H1 (cell line): ENCODE results near the gene FXYD5. TPM values are rescaled to one million over a fixed set of nuclear protein-coding genes. Genes with fewer than 3 reads are reported as not detected.

Experiments
- CTCF ChIA-PET: fragments of 300-600 bp; sonication (Branson Sonifier 250); formaldehyde crosslinking; loops from one replicate; lab custom pipeline; 2021; ENCODE audit not compliant: partially characterized antibody; lab: Charles Lee
- POLR2A ChIA-PET: fragments of 300-600 bp; sonication (Branson Sonifier 250); formaldehyde crosslinking; loops from one replicate; lab custom pipeline; 2021; ENCODE audit warnings: inconsistent platforms; ENCODE audit not compliant: partially characterized antibody; lab: Charles Lee
- DNase-seq, 2 experiments: peaks; one replicate each; pipeline versions ENCODE4 v3.0.0 to v3.0.0-alpha.2; 2010 to 2022; ENCODE audit warnings: low spot score in 2 of 2, low read depth in 1 of 2, mixed read lengths in 1 of 2
- FAIRE-seq: peaks from 2 replicates; lab custom pipeline; 2011; peaks lifted over from hg19 to GRCh38; lab: Jason Lieb, UNC
- H2AFZ ChIP-seq: 2 replicates; pipeline ENCODE4 v1.8.1; 2012; ENCODE audit warnings: low read length, inconsistent platforms
- H2AK5ac ChIP-seq: 2 replicates; pipeline ENCODE4 v1.6.1; 2013; ENCODE audit warnings: low read depth, low read length
- H2BK120ac ChIP-seq: replicated peaks from 2 replicates; pipeline ENCODE3; 2013; ENCODE audit warnings: low read depth, low read length, inconsistent platforms
- H2BK12ac ChIP-seq: 2 replicates; pipeline ENCODE4 v1.6.1; 2013; ENCODE audit warnings: low read depth, low read length
- H2BK15ac ChIP-seq: 2 replicates; pipeline ENCODE4 v1.6.1; 2013; ENCODE audit warnings: low read length
- H2BK20ac ChIP-seq: 2 replicates; pipeline ENCODE4 v1.6.1; 2013; ENCODE audit warnings: low read length
- H2BK5ac ChIP-seq: 2 replicates; pipeline ENCODE4 v1.6.1; 2013; ENCODE audit warnings: low read depth, low read length
- H3K14ac ChIP-seq: 2 replicates; pipeline ENCODE4 v1.6.1; 2013; ENCODE audit warnings: inconsistent platforms; ENCODE audit not compliant: insufficient read length
- H3K18ac ChIP-seq: 2 replicates; pipeline ENCODE4 v1.6.1; 2013; ENCODE audit warnings: low read length; ENCODE audit errors: extremely low read depth
- H3K23ac ChIP-seq: 2 replicates; pipeline ENCODE4 v1.6.1; 2013; ENCODE audit warnings: inconsistent platforms; ENCODE audit not compliant: insufficient read length
- H3K23me2 ChIP-seq: 2 replicates; pipeline ENCODE4 v1.6.1; 2013; ENCODE audit warnings: low read depth, low read length
- H3K27ac ChIP-seq: 2 replicates; pipeline ENCODE4 v1.6.1; 2011; ENCODE audit warnings: low read depth, low read length, inconsistent platforms
- H3K27me3 ChIP-seq, 4 experiments: replicated peaks in 1 of 4; 1 replicate in 1 of 4; 2 replicates in 3 of 4; pipeline versions ENCODE4 v1.6.1 to v1.8.1; 2011 to 2013; ENCODE audit warnings: low read length in 3 of 4, mild to moderate bottlenecking in 3 of 4, inconsistent platforms in 2 of 4, mixed read lengths in 2 of 4, moderate library complexity in 1 of 4; ENCODE audit not compliant: control insufficient read depth in 3 of 4, insufficient read depth in 3 of 4; ENCODE audit errors: extremely low read depth in 1 of 4
- H3K36me3 ChIP-seq, 4 experiments: 2 replicates each; pipeline versions ENCODE4 v1.6.1 to v1.8.1; 2011 to 2013; ENCODE audit warnings: mild to moderate bottlenecking in 4 of 4, low read length in 3 of 4, moderate library complexity in 2 of 4, control low read depth in 1 of 4, inconsistent platforms in 1 of 4; ENCODE audit not compliant: insufficient read depth in 4 of 4, control insufficient read depth in 2 of 4
- H3K4ac ChIP-seq: replicated peaks from 2 replicates; pipeline ENCODE3; 2013; ENCODE audit warnings: low read length, low read depth, mixed read lengths, inconsistent platforms; ENCODE audit not compliant: insufficient read length
- H3K4me1 ChIP-seq, 4 experiments: replicated peaks in 1 of 4; 1 replicate in 1 of 4; 2 replicates in 3 of 4; pipeline versions ENCODE4 v1.6.1 to v1.8.1; 2011 to 2013; ENCODE audit warnings: low read length in 3 of 4, inconsistent platforms in 2 of 4, mixed read lengths in 1 of 4; ENCODE audit not compliant: insufficient read depth in 4 of 4, control insufficient read depth in 3 of 4
- H3K4me2 ChIP-seq, 2 experiments: 2 replicates each; pipeline versions ENCODE4 v1.6.1 to v1.8.1; 2011 to 2013; ENCODE audit warnings: low read depth in 2 of 2, low read length in 2 of 2, control low read depth in 1 of 2, inconsistent platforms in 1 of 2, mild to moderate bottlenecking in 1 of 2; ENCODE audit not compliant: insufficient read depth in 1 of 2
- H3K4me3 ChIP-seq, 4 experiments: fragments of 200-600, 300-600 bp in 1 of 4; sonication (generic), shearing (Covaris generic), sonication (Bioruptor Twin) in 1 of 4; 2 replicates each; pipeline versions ENCODE4 v1.5.1 to v1.8.1; 2011 to 2016; ENCODE audit warnings: low read length in 4 of 4, low read depth in 3 of 4, control low read depth in 2 of 4, inconsistent platforms in 2 of 4, mild to moderate bottlenecking in 2 of 4, mixed read lengths in 1 of 4, moderate library complexity in 1 of 4; ENCODE audit not compliant: insufficient read depth in 2 of 4; ENCODE audit errors: extremely low read depth in 1 of 4
- H3K56ac ChIP-seq: replicated peaks from 2 replicates; pipeline ENCODE3; 2013; ENCODE audit warnings: low read depth, mild to moderate bottlenecking, mixed read lengths, low read length, inconsistent platforms; ENCODE audit not compliant: insufficient read length
- H3K79me1 ChIP-seq: 2 replicates; pipeline ENCODE4 v1.6.1; 2013; ENCODE audit warnings: low read depth, low read length, control low read depth
- H3K79me2 ChIP-seq, 2 experiments: 2 replicates each; pipeline versions ENCODE4 v1.6.1 to v1.8.1; 2012 to 2013; ENCODE audit warnings: low read length in 2 of 2, mild to moderate bottlenecking in 2 of 2, inconsistent platforms in 1 of 2; ENCODE audit not compliant: insufficient read depth in 2 of 2, control insufficient read depth in 1 of 2
- H3K9ac ChIP-seq, 4 experiments: replicated peaks in 1 of 4; 1 replicate in 1 of 4; 2 replicates in 3 of 4; pipeline versions ENCODE4 v1.6.1 to v1.8.1; 2011 to 2013; ENCODE audit warnings: low read depth in 3 of 4, low read length in 3 of 4, control low read depth in 2 of 4, mild to moderate bottlenecking in 2 of 4, moderate library complexity in 2 of 4, inconsistent platforms in 1 of 4; ENCODE audit errors: extremely low read depth in 1 of 4
- H3K9me3 ChIP-seq, 2 experiments: 2 replicates each; pipeline versions ENCODE4 v1.6.1 to v1.8.1; 2012 to 2013; ENCODE audit warnings: mild to moderate bottlenecking in 2 of 2, moderate library complexity in 2 of 2, control low read depth in 1 of 2, inconsistent platforms in 1 of 2, low read depth in 1 of 2, low read length in 1 of 2, mixed read lengths in 1 of 2; ENCODE audit not compliant: insufficient read depth in 2 of 2
- H4K20me1 ChIP-seq, 2 experiments: replicated peaks in 1 of 2; 2 replicates each; pipeline versions ENCODE3 to v1.8.1; 2011 to 2013; ENCODE audit warnings: inconsistent platforms in 2 of 2, low read length in 2 of 2, mild to moderate bottlenecking in 1 of 2; ENCODE audit not compliant: insufficient read depth in 2 of 2, control insufficient read depth in 1 of 2
- H4K5ac ChIP-seq: 2 replicates; pipeline ENCODE4 v1.6.1; 2013; ENCODE audit warnings: low read length, low read depth, mixed read lengths, inconsistent platforms; ENCODE audit not compliant: insufficient read length
- H4K8ac ChIP-seq: 2 replicates; pipeline ENCODE4 v1.8.0; 2013; ENCODE audit warnings: mild to moderate bottlenecking, moderate library complexity, low read length, inconsistent platforms; ENCODE audit not compliant: insufficient read depth; ENCODE audit errors: extremely low read depth
- H4K91ac ChIP-seq: replicated peaks from 2 replicates; pipeline ENCODE3; 2013; ENCODE audit warnings: low read length, mixed read lengths, inconsistent platforms; ENCODE audit not compliant: insufficient read length
- CTCF ChIP-seq, 3 experiments: IDR thresholded peaks; 1 replicate in 2 of 3; 2 replicates in 1 of 3; pipeline versions ENCODE4 v1.5.1 to v1.6.1; 2011; ENCODE audit warnings: low read length in 3 of 3, mild to moderate bottlenecking in 3 of 3, inconsistent platforms in 2 of 3, low read depth in 1 of 3, moderate library complexity in 1 of 3; ENCODE audit not compliant: insufficient read depth in 1 of 3; ENCODE audit errors: control extremely low read depth in 1 of 3
- HDAC2 ChIP-seq, 2 experiments: fragments of 300-600 bp in 1 of 2; sonication (generic) in 1 of 2; IDR thresholded peaks; 2 replicates each; pipeline ENCODE4 v1.6.1; 2011 to 2012; ENCODE audit warnings: low read depth in 2 of 2, low read length in 2 of 2, mild to moderate bottlenecking in 2 of 2, moderate library complexity in 2 of 2, borderline replicate concordance in 1 of 2, inconsistent platforms in 1 of 2
- NRF1 ChIP-seq: IDR thresholded peaks from 2 replicates; pipeline ENCODE4 v1.6.1; 2011; ENCODE audit warnings: mild to moderate bottlenecking, low read depth, low read length, improper control_type of control experiment
- POLR2A ChIP-seq, 2 experiments: IDR thresholded peaks; 1 replicate in 1 of 2; 2 replicates in 1 of 2; pipeline ENCODE4 v1.6.1; 2011; ENCODE audit warnings: low read depth in 2 of 2, low read length in 2 of 2, mild to moderate bottlenecking in 2 of 2; ENCODE audit errors: control extremely low read depth in 1 of 2
- SAP30 ChIP-seq: fragments of 300-600 bp; sonication (generic); IDR thresholded peaks from 2 replicates; pipeline ENCODE4 v1.7.1; 2012; ENCODE audit warnings: low read length, moderate library complexity, mild to moderate bottlenecking, inconsistent platforms; ENCODE audit not compliant: insufficient read depth, insufficient replicate concordance
- SP4 ChIP-seq: IDR thresholded peaks from 2 replicates; pipeline ENCODE4 v1.6.1; 2012; ENCODE audit warnings: low read length, inconsistent platforms
- TAF1 ChIP-seq: IDR thresholded peaks from 2 replicates; pipeline ENCODE4 v1.6.1; 2011; ENCODE audit warnings: mild to moderate bottlenecking, low read depth, low read length
- TBP ChIP-seq: IDR thresholded peaks from 2 replicates; pipeline ENCODE4 v1.6.1; 2011; ENCODE audit warnings: low read depth, low read length, improper control_type of control experiment
- WGBS, 2 experiments: shearing (Covaris generic) in 1 of 2; methylation state at CpG; one replicate each; pipeline versions ENCODE4 v1.1.6 to v1.1.7; 2013 to 2015; ENCODE audit warnings: low lambda C conversion rate in 2 of 2, mixed read lengths in 2 of 2, inconsistent platforms in 1 of 2, low coverage in 1 of 2, missing lambda C conversion rate in 1 of 2; ENCODE audit not compliant: insufficient replicate concordance in 2 of 2, insufficient coverage in 1 of 2, insufficient read length in 1 of 2; ENCODE audit errors: extremely low coverage in 1 of 2, missing lambda C conversion rate in 1 of 2; 5-methylcytosine and 5-hydroxymethylcytosine counted together
- polyA plus RNA-seq, 7 experiments: library from polyadenylated mRNA; depleted of rRNA in 3 of 7; stranded (reverse) in 5 of 7; unstranded in 2 of 7; fragments of >200 nt in 5 of 7; fragments of 200-250 nt in 2 of 7; gene quantifications; 1 replicate in 5 of 7; 2 replicates in 1 of 7; 4 replicates in 1 of 7; pipeline versions ENCODE4 v1.2.1 to v1.2.3, GENCODE V29; 2011 to 2013; ENCODE audit warnings: missing spikeins in 2 of 7, mixed read lengths in 2 of 7
- total RNA-seq: library from RNA; stranded (reverse); fragmentation: NEBNext Ultra II Directional; extraction: Animal tissue kit (Norgen Biotek cat#: 25700); gene quantifications from 2 replicates; pipeline ENCODE4 v1.2.1, GENCODE V29; 2021

FXYD5 gene
- total and polyA plus RNA-seq, 2 of the 8 experiments (the other 6 are each of a cell fraction or from before 2014, with no cell fraction given): 99.0 to 191 TPM

DNA sequence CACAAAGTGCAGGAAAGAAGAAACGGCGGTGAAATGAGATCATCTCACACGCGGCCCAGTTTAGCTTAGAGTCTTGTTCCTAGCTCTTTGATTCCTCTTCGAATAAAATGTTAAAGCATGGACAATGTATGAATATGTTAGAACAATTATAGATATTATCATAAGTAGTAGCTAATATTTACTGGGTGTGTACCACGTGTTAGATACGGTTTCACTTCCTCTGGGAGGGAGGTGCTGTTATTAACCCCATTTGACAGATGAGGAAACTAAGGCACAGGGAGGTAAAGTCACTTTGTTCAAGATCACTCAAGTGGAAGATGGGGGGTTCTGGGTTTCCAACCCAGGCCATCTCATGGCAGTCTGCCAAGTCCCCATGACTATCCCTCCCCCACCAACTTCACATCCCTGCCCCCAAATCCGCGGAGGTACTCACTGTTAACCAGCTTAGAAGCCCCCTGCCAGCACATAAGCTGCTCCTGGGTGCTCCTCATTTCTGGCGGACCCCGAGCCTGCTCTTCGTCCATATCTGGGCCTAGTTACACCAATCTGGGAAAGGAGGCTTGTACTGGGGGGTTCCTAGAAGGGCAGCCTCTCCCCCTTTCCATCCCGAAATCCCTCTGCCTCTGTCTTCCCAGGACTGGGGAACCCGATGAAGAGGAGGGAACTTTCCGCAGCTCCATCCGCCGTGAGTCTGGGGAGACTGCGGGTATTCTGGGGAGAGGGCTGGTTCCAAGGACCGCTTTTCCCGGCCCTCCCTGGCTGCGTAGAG is 12.5 kb upstream of the FXYD5 start:
- no peak overlapping the region for H2AFZ ChIP-seq
- no peak for FAIRE-seq
- TF ChIP-seq POLR2A (IDR thresholded peaks at IDR 0.05; ENCODE audit: control extremely low read depth in 1 of 2, low read depth in 2 of 2, low read length in 2 of 2) (no peak), TAF1 (0 out of 2 replicates have a peak, but pooled peaks have one; percentile 16), CTCF (IDR thresholded peaks at IDR 0.05; ENCODE audit: control extremely low read depth in 1 of 3, insufficient read depth in 1 of 3, low read depth in 1 of 3, low read length in 3 of 3) (no peak), HDAC2 (IDR thresholded peaks at IDR 0.05; ENCODE audit: borderline replicate concordance in 1 of 2, low read depth in 2 of 2, low read length in 2 of 2) (peak in 1 of 2 experiments; percentile 82; a peak in 1 of 4 replicates), TBP (no peak), SAP30 (no peak), NRF1 (no peak), SP4 (no peak)

More for the DNA sequence above, 12.5 kb upstream of the FXYD5 start:
- Histone ChIP-seq H3K18ac (peak overlapping the region; percentile 48), H3K14ac (no peak overlapping the region), H3K27ac (no peak overlapping the region), H2AK5ac (no peak overlapping the region), H3K23me2 (peaks cover 20% of the 10 kb centered on the region; the same call in 1 of the 2 replicates), H3K79me2 (no peaks in the 10 kb centered on the region), H3K9me3 (no peaks in the 10 kb centered on the region), H4K8ac (no peak overlapping the region), H2BK120ac (peak overlapping the region; percentile 73), H3K4me3 (peak overlapping the region; percentile 48 to 68 (median 54)), H2BK20ac (no peak overlapping the region; the same call in 1 of the 2 replicates), H2BK12ac (peak overlapping the region; percentile 75; the same call in 1 of the 2 replicates), H3K23ac (no peak overlapping the region), H4K20me1 (peaks cover 0 to 3% of the 10 kb centered on the region in 2 experiments), H3K4ac (peak overlapping the region; percentile 93), H4K91ac (peak overlapping the region; percentile 79), H4K5ac (no peak overlapping the region), H3K56ac (no peak overlapping the region), H3K4me1 (peaks cover 5 to 32% (median 25%) of the 10 kb centered on the region in 4 experiments), H2BK15ac (peak overlapping the region; percentile 94; the same call in 1 of the 2 replicates), H3K4me2 (peak overlapping the region; percentile 78 to 89), H2BK5ac (peak overlapping the region; percentile 10; the same call in 1 of the 2 replicates), H3K79me1 (no peaks in the 10 kb centered on the region), H3K27me3 (peaks cover 0 to 15% (median 8%) of the 10 kb centered on the region in 4 experiments; a peak in 5 of 7 replicates), H3K36me3 (no peaks in the 10 kb centered on the region), H3K9ac (no peak overlapping the region; a peak in 2 of 7 replicates)
- WGBS, 2 experiments: 11% methylated on average over 20 of the region's 21 CpGs; no CpG with 5 or more reads in 1 of the 2 experiments
- CTCF ChIA-PET: interaction anchor here (0.6 to 10.2 kb wide), 37 partner anchors 11 to 406 kb away, joined by 3 to 154 read pairs (median 4); partner anchors contain the start of genes FXYD3 and FXYD5
- POLR2A ChIA-PET: interaction anchor here (0.5 to 4.8 kb wide), 21 partner anchors 12 to 369 kb away, joined by 3 to 67 read pairs (median 4); partner anchors contain the start of gene FXYD5
- DNase-seq: peak in 1 of 2 experiments; percentile 84
